Transverse colon (tissue), 4 donors: Measurements from ENCODE around the gene SYK.

Experiments
- CTCF ChIP-seq, 5 experiments: fragments of 200-600 bp in 3 of 5; fragments of 450-650 bp in 2 of 5; sonication (generic) in 3 of 5; IDR thresholded peaks; 1 replicate in 2 of 5; 2 replicates in 3 of 5; pipeline ENCODE4 v1.5.1; 2016 to 2017; ENCODE audit warnings: antibody characterized with exemption in 5 of 5, inconsistent platforms in 3 of 5, mild to moderate bottlenecking in 2 of 5, moderate library complexity in 1 of 5
- EP300 ChIP-seq: sonication (generic); formaldehyde crosslinking; IDR thresholded peaks from one replicate; pipeline ENCODE4 v1.6.1; 2017; ENCODE audit warnings: antibody characterized with exemption, low read depth
- POLR2A ChIP-seq: fragments of 450-650 bp; IDR thresholded peaks from one replicate; pipeline ENCODE4 v1.6.1; 2016; ENCODE audit warnings: antibody characterized with exemption, mild to moderate bottlenecking, moderate library complexity
- POLR2AphosphoS5 ChIP-seq, 3 donors: sonication (generic); formaldehyde crosslinking; IDR thresholded peaks; one replicate each; pipeline ENCODE4 v1.6.1; 2016; ENCODE audit warnings: antibody characterized with exemption in 3 of 3

- TF ChIP-seq EP300 (no peak), CTCF (IDR thresholded peaks at IDR 0.05) (no peak), POLR2A (no peak), POLR2AphosphoS5 (IDR thresholded peaks at IDR 0.05) (no peak)
These were observed 13.7 kb downstream of the SYK start for GRCh38 chr9:90815183-90815943.
